ENCODE data around the gene SGSH. TPM values are rescaled to one million over a fixed set of nuclear protein-coding genes. Genes with fewer than 3 reads are reported as not detected.
"Not testable (repeated sequence)": the region's sequence is repeated elsewhere in the genome, so short reads cannot be mapped to it uniquely, and the experiment has no call there.

The SGSH gene
- 9.5 and 10.8 TPM in 2 replicates for polyA plus RNA-seq (2014; cell fraction: cytosol; rRNA removed)
- 24.9 and 43.0 TPM in 2 replicates for polyA plus RNA-seq (2014; cell fraction: nucleus; rRNA removed)

DNA sequence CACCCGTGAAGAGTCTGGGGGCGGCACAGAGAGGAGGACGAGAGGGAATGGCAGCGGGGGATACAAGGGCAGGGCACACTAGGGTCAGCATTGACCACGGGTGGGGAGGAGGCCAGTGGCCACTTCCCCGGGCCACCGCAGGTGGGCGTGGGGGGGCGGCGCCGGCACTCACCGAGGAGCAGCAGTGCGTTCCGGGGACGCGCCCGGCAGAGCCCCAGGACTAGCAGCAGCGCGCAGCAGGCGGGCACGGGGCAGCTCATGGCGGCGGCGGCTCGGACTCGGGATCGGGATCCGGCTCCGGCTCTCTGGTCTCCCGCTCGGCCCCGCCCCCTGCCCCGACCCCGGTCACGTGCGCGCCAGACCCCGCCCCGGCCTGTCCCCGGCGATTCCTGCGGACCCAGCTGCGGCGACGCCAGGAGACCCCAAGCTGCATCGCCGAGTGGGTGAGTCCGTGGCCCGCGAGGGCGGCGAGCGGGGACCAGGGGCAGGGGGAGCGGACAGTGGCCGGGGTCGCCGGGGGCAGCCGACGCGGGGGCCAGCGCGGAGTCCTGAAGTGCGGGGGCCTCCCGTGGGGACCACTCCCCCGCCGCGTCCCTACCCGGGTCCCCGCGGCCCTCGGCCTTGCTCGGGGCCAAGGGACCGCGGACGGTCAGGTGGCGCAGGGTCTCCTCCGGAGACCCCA, at the start of gene SGSH, which contains the start of gene SLC26A11:
Gene SGSH (minus strand): TSS at position 280 of the 682 bp plus-strand sequence. CDS start 20 bp downstream, at position 260.
Gene SLC26A11 (plus strand): TSS at position 374 of the 682 bp plus-strand sequence. CDS start 1,134 bp downstream, outside the sequence.
- DNase-seq (ENCODE audit: low spot score): peak; percentile 73

DNA sequence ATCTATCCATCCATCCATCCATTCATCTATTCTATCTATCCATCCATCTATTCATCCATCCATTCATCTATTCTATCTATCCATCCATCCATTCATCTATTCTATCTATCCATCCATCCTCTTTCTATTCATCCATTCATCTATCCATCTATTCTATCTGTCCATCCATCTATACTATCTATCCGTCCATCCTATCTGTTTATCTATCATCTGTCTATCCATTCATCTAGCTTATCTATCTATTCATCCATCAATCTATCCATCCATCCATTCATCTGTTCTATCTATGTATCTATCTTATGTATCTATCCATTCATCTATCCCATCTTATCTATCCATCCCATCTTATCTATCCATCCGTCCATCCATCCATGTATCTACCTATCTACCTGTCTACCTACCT, 49.3 kb upstream of the SGSH start:
- no peak for DNase-seq (ENCODE audit: low spot score)

DNA sequence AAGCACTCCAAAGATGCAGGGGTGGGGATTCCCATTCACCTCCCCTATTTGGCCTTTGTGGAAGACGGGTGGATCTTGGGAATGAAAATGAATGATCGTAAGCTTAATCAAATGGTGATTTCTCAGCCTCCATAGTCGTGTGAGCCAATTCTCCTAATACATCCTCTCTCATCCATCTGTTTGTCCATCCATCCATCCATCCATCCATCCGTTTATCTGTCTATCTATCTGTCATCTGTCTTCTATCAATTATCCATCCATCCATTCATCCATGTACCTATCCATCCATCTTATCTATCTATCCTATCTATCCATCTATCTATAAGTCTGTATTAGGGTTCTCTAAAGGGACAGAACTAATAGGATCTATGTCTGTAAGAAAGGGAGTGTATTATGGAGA, 48.3 kb upstream of the SGSH start:
- no peak for DNase-seq (ENCODE audit: low spot score)

DNA sequence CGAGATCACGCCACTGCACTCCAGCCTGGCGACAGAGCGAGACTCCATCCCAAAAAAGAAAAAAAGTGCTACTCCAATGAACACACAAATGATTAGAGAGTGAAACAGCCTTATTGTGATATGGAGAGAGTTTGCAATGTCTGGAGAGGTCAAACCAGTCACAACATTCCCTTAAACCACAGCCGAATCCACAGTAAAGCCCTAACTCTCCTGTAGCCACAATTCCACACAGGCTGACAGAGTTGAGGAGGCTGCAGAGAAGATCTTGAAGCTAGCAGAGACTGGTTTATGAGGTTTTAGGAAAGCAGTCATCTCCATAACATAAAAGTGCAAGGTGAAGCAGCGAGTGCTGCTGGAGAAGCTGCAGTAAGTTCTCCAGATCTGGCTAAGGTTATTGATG, 47.3 kb upstream of the SGSH start:
- DNase-seq (ENCODE audit: low spot score): no peak

DNA sequence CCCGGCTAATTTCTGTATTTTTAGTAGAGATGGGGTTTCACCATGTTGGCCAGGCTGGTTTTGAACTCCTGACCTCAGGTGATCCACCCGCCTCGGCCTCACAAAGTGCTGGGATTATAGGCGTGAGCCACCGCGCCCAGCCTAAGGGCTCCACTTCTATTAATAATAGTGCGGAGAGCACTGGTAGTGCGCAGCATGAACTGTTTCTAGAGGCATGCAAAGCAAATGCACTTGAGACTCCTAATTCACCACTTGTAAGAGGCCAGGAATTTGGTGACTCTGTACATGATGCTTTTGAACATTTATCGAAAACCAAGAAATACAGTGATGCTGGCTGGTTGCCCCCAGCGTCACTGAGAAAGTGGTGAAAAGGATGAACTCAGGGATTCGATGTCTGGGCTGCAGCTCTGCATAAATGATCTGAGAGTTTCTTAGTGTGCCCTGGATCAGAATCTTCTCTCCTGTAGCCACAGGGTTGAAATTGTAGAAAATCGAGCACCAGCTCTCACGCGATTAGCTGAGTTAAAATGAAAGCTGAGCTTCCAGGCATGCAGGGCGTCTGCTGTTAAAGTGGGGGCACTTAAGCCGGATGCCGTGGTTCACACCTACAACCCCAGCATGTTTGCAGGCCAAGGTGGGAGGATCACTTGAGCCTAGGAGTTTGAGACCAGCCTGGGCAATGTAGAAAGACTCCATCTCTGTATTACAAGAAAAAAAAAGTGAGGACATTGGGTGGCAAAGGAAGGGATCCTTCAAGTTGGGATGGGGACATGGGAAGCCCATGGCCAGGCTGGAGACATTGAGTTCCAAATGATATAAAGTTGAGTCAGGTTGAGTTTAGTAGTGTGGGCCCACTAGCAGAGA, 45.3 kb upstream of the SGSH start:
- DNase-seq (ENCODE audit: low spot score): no peak

DNA sequence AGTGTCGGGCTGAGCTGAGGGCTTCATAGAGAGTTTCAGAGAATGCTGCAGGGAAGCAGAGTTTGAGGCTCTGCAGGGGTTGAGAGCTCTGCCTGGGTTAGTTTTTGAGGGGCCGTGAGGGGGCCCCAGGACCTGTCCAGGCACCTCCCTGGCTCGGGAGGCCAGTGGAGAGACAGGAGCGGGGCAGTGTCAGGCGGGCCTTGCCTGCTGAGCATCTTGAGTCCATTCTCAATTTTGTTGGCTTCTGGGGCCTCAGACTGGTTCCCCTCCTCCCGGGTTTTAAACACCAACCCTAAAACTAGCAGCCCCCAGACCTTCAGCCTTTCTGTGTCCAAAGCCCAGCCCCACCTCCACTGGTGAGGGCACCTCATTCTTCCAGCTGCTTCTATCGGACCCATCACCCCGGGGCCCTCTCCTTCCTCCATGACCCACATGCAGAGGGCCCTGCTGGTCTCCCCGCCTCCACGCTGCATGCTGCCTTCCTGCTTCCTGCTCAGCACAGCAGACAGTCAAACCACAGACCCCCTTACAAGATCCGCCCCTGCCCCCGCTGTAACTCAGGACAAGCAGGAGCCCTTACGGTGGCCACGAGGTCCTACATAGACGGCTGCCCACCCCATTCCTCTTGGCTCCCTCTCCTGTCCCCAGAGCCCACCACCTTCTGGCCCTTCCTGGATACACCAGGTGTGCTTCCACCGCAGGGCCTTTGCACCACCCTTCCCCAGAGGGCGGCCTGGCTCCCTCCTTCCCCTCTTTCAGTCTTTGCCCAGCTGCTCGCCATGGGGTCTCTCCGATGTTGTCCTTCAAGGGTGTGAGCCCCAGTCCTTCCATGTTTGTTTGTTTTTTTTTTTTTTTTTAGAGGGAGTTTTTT, 44.3 kb upstream of the SGSH start:
- DNase-seq (ENCODE audit: low spot score): no peak

DNA sequence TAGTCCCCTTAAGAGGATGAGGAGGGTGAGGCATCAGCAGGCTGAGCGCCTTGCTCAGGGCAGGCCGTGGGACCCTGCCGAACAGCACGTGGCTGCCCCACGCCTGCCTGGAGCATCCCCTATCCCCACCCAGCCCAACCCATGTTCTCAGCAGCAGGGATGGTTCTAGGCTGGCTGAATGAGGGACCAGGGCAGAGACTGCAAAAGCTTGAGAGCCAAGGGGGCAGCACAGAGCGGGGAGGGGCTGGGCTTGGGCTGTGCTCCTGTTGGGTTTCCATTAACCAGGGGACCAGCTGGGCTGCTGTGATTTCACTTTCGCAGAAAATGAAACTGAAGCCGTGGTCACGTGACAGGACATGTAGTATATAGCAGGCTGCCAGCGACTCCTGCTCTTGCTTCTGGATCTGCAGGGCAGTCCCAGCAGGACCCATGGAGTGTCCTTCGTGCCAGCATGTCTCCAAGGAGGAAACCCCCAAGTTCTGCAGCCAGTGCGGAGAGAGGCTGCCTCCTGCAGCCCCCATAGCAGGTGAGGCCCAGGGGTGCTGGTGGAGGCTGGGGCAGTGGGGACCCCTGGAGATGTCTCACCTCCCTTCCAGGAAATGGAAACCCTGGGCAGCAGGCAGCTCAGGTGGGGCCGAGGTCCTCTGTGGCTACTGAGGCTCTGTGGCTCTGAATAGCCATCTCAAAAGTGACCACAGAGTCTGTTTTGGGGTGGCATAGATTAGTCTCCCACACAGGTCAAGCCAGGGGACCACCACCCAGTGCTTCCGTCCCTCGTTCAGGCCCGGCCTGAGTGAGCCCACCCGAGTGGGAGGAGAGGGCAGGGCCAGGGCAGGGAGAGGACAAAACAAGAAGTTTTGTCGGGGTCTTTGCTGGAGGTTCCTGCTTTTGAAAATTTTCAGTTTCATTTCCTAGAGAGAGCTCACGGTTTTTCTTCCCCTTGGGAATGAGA, 43.4 kb upstream of the SGSH start:
- peak; percentile 90 for DNase-seq (ENCODE audit: low spot score)

DNA sequence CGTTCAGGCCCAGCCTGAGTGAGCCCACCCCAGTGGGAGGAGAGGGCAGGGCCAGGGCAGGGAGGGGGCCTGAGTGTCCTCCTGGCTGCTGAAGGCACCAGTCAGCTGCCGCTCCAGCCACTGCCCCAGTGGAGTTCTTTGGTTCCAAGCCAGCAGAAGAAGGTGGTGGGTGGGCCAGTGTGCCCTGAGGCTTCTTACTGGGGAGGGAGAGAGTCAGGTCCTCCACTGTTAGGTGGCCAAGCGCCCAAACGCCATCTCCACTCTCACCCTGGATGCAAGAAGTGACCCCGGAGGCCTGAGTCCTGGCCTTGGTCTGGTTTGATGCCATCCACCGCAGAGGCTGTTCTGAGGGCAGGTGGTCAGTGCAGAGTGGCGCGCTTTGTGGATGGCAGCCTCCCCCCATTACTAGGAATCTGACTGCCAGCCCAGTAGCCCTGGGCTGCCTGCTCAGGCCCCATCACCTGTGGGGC, 42.7 kb upstream of the SGSH start:
- no peak for DNase-seq (ENCODE audit: low spot score)

DNA sequence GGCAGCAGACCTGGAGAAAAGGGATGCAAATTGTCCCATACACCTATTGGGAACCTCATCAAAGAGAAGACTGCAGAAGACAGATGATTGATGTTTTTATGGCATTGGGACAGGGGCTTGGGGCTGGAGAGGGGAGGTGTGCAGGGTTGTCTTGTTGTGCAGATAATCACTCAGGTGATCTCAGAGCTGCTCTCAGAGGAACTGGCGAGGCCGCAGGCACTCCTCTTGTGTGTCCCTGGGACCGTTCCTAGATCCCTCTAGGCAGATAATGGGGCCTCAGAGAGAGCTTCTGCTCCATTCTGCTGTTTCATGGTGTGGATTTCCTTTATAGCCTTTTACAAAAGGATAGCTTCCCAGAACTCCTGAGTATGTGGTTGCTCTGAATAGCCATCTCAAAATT, 42.2 kb upstream of the SGSH start:
- no peak for DNase-seq (ENCODE audit: low spot score)

DNA sequence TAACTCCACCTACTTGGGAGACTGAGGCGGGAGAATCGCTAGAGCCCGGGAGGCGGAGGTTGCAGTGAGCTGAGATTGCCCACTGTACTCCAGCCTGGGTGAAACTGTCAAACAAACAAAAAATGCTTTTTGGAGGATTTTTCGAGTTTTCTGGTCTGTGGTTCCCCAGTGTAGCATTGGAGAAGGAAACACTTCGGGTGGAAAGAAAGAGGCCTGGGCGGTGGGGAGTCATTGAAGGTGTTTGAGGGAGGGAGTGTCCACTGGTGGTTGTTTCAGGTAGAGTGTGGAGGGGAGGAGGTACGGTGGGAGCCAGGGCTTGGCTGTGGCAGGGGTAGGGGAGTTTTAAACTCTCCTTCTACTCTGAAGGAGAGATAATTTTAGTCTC, 41.8 kb upstream of the SGSH start:
- DNase-seq (ENCODE audit: low spot score): no peak

DNA sequence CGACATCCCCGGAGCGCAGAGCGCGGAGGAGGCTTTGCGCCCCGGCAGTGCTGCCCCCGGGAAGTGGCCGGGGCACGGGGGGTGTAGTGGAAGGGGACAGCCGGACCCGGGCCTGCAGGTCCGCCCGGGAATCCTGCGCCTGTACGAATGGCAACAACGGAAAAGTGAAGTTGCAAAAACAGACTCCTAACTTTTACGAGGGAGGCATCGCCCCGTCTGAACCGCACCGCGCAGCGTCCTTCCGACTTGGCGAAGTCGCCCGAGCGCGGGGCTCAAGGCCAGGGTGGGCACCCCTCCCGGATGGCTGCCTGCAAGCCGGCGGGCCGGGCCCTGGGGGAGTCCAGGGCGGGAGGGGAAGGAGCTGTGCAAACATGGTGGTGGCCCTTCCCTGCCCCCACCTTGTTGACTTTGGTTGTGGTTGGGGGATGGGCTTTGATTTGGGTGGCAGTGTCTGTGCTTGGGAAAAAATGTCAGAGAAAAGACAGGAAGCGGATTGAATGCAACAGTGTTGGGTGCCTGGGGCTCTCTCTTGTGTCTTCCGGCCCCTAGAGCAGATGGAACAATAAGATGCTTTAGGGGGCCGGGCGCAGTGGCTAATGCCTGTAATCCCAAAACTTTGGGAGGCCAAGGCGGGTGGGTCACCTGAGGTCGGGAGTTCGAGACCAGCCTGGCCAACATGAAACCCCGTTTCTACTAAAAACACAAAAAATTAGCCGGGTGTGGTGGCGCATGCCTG, 41.2 kb upstream of the SGSH start:
- DNase-seq (ENCODE audit: low spot score): peak; percentile 60

DNA sequence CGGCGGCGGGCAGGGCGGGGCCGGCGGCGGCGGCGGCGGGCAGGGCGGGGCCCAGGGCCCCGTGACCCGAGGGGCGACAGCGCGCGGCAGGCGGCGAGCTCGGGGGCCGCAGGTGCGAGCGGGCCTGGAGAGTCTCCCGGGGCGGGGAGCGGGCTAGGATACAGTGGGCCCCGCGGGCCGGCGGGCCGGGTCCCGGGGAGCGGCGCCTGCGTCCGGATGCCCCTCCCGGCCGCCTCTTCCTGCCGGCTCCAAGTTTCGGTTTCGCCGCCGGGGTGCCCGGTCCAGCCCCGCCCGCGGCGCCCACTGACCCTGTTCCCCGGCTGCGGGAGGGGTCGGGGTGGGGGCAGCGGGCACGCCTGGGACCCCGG, 40.6 kb upstream of the SGSH start, which contains the start of gene RNF213:
Gene RNF213 (plus strand): TSS at position 62 of the 368 bp plus-strand sequence. CDS start 2,830 bp downstream, outside the sequence.
- DNase-seq (ENCODE audit: low spot score): peak; percentile 49

DNA sequence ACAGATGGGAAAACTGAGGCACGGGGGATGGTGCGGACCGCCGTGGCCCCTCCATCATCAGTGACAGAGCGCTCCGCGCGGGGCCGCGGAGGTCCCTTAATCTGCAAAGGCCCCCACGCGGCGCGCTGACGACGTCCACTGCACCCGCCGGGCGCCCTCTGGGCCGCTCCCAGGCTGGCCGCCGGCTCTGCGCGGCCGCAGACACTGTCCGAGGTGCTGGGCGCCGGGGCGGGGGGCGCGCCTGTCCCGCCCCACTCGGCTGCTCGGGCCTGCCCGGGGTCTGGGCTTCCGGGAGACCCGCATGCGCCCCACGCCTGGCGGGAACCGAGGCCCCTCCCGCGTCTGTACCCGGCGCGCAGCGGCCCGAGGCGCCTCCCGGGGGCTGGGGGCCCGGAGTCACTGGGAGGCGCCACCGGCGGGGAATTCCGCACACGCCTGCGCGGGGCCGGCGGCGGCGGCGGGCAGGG, 40.0 kb upstream of the SGSH start:
- DNase-seq (ENCODE audit: low spot score): peak; percentile 66

DNA sequence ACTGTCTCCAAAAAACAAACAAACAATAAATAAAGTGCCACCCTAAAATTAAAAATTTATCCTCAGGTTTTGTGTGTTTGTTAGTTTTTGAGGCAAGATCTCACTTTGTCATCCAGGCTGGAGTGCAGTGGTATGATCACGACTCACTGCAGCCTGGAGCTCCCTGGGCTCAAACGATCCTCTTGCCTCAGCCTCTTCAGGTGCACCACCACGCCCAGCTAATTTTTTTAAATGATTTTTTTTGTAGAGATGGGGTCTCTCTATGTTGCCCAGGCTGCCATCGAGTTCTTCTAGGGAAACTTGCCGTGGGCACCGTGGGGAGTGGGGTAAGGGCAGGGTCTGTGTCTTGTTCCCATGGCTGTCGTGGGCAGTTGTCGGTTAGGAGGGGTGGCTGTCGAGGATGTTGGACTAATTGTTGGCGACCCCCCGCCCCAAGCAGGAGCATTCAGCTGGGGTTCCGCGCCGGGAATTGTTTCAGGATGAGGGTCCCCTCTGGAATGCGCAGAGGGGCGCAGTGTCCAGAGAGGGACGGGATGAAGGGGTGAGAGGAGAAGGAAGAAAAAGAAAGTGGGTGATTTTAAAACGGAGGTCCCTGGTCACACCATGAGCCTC, 39.4 kb upstream of the SGSH start:
- DNase-seq (ENCODE audit: low spot score): no peak

DNA sequence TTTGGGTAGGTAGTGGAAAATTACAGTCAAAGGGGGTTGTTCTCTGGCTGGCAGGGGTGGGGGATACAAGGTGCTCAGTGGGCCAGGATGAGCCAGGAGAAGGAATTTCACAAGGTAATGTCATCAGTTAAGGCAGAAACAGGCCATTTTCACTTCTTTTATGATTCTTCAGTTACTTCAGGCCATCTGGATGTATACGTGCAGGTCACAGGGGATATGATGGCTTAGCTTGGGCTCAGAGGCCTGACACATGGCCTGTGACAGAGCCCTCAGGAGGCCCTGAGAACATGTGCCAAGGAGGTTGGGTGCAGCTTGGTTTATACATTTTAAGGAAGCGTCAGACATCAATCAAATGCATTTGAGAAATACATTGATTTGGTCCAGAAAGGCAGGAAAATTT, 38.2 kb upstream of the SGSH start:
- DNase-seq (ENCODE audit: low spot score): not testable (repeated sequence)

DNA sequence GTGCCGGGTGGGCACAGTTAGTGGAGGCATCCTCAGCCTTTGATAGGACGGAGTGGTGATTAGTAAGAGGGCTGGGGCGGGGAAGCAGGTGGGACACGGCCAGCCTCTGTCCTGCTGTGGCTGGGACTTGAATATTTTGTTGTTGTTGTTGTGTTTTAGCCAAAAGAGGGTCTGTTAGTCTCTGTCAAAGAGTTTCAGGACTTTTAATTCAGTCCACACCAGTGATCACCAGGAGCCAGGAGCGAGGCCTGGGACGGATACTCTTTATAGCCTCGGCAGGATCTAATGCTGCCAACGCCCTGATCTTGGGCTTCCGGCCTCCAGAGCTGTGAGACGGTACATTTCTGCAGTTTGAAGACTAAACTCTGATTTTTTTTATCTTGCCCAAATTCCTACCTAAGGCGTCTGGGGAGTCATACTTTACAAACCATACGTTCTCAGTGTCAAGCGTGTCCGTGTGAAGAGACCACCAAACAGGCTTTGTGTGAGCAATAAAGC, 37.6 kb upstream of the SGSH start:
- DNase-seq (ENCODE audit: low spot score): no peak

DNA sequence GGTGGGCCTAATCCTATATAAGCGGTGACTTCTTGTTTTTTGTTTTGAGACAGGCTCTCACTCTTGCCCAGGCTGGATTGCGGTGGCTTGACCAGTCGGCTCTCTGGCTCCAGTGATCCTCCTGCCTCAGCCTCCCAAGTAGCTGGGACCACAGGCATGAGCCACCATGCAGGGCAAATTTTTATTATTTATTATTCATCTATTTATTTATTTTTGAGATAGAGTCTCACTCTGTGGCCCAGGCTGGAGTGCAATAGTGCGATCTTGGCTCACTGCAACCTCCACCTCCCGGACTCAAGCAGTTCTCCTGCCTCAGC, 35.9 kb upstream of the SGSH start:
- DNase-seq (ENCODE audit: low spot score): no peak

DNA sequence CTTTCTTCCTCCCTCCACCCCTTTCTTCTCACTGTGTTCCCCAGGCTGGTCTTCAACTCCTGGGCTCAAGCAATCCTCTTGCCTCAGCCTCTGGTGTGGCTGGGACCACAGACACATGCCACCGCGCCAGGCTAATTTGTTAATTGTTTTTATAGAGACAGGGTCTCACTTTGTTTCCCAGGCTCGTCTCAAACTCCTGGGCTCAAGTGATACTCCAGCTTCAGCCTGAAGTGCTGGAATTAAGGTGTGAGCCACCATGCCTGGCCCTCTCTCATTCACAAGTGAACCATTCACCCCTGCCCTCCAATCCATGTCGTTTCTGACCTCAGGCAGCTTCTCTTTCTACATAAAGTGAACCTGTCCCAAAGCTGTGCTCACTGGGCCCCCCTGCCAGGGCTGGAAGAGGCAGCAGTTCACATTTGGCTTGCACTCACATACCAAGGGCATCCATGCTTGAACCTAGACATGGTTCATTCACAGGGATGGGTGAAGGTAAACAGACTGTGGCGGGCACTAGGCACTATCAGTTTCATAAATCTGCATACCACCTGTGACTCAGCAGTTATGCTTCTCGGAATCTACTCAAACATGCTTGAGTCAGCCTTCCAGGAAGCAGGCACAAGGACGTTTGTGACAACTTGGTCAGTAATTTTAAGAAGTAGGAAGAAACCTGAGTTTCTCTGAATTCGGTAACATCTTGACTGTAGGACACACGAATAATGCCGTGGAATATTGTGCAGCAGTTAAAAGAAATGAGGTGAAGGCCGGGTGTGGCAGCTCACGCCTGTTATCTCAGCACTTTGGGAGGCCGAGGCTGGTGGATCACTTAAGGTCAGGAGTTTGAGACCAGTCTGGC, 34.5 kb upstream of the SGSH start:
- DNase-seq (ENCODE audit: low spot score): no peak

Data from SK-N-DZ (cell line).